DMS114 treated with DMSO at 0.1 percent for 48 hours (cell line): ENCODE data around the gene ACADM.
A peak's percentile ranks its signal among the peaks of the same experiment; 100 is the strongest.
"Not testable (repeated sequence)": the region's sequence is repeated elsewhere in the genome, so short reads cannot be mapped to it uniquely, and the experiment has no call there.

Experiments used
- DNase-seq: peaks from one replicate; lab custom pipeline; 2025; ENCODE audit not compliant: unreplicated experiment; lab: John Stamatoyannopoulos, UW

The ACADM gene

GRCh38 chr1:75736016-75736415 is 11.5 kb downstream of the ACADM start:
- no peak for DNase-seq

GRCh38 chr1:75742047-75742625 is 17.6 kb downstream of the ACADM start:
- DNase-seq = no peak

GRCh38 chr1:75745276-75745675 is 20.8 kb downstream of the ACADM start:
- DNase-seq = no peak

GRCh38 chr1:75757210-75757609 is 32.7 kb downstream of the ACADM start:
- DNase-seq = not testable (repeated sequence)

GRCh38 chr1:75758543-75758942 is 34.0 kb downstream of the ACADM start:
- not testable (repeated sequence) for DNase-seq

DNA sequence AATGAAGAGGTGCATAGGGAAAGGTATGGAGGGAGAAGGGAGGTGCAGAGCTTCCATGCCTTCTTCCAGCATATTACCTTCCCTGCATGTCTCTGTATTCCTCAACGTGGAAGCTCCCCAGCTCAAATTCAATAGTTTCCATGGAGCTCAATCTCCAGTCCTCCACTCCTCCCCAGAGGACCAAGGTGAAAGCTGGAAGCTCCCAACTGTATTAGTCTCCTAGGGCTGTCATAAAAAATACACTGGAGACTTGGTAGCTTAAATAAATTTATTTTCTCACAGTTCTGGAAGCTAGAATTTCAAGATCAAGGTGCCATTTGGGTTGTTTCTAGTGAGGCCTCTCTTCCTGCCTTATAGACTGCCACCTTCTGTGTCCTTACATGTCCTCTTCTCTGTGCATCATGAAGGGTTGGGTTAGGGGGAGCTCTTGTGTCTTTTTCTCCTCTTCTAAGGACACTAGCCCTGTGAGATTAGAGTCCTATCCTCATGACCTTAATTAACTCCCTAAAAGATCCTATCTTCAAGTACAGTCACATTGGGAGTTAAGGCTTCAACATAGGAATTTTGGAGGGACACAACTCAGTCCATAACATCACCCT is 39.6 kb downstream of the ACADM start:
- DNase-seq = no peak

DNA sequence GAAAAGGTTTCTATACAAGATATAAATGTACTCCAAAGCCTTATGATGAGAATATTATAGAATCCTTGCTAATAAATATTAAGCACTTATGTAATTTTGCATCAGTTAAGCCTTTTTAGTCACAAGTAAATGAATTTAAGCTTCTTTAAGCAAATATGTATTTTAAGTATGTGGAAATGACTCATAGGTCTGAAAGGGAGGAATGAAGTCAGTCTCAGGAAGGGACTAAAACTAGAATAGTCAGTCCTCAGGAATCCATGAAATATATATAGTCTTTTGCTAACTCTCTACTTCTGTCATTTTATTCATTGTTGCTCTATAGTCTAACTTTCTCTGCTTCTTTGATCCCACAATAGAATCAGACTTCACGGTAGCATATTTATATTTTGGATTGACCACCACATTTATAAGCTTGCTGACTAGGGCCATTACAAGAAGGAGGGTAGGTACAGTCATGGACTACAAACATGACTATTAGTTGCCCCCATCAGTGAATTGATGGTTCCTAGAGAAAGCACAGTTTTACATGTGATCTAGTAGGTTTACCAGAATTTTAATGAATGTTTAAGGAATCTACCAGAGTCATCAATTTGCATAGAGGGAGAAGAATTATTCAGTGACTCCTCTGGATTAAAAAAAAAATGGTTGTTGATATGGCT is 41.3 kb downstream of the ACADM start:
- no peak for DNase-seq

DNA sequence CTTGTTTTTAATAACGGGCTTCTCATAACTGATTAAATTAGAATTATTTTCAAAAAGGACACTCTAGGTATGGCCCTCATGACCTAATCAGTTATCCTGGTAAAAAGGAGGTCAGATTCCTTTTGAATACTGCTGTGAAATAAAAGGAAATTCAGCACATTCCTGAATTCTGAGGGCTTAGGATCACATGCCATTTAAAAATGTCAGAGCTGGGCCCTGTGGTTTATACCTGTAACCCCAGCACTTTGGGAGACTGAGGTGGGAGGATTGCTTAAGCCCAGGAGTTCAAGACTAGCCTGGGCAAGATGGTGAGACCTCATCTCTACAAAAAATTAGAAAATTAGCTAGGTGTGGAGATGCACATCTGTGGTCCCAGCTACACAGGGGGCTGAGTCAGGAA is 43.5 kb downstream of the ACADM start:
- no peak for DNase-seq

- DNase-seq = no peak
Observed at GRCh38 chr1:75770761-75771160, 46.3 kb downstream of the ACADM start.

- DNase-seq = no peak
Observed at GRCh38 chr1:75771978-75772377, 47.5 kb downstream of the ACADM start.

- not testable (repeated sequence) for DNase-seq
Observed at GRCh38 chr1:75777812-75778211, 53.3 kb downstream of the ACADM start.

- DNase-seq = not testable (repeated sequence)
Observed at GRCh38 chr1:75778694-75779093, 54.2 kb downstream of the ACADM start.

DNA sequence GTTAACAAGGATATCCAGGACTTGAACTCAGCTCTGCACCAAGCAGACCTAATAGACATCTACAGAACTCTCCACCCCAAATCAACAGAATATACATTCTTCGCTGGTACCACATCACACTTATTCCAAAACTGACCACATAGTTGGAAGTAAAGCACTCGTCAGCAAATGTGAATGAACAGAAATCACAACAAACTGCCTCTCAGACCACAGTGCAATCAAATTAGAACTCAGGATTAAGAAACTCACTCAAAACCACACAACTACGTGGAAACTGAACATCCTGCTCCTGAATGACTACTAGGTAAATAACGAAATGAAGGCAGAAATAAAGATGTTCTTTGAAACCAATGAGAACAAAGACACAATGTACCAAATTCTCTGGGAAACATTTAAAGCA is 55.7 kb downstream of the ACADM start:
- not testable (repeated sequence) for DNase-seq

GRCh38 chr1:75783920-75784319 is 59.4 kb downstream of the ACADM start:
- DNase-seq = not testable (repeated sequence)

DNA sequence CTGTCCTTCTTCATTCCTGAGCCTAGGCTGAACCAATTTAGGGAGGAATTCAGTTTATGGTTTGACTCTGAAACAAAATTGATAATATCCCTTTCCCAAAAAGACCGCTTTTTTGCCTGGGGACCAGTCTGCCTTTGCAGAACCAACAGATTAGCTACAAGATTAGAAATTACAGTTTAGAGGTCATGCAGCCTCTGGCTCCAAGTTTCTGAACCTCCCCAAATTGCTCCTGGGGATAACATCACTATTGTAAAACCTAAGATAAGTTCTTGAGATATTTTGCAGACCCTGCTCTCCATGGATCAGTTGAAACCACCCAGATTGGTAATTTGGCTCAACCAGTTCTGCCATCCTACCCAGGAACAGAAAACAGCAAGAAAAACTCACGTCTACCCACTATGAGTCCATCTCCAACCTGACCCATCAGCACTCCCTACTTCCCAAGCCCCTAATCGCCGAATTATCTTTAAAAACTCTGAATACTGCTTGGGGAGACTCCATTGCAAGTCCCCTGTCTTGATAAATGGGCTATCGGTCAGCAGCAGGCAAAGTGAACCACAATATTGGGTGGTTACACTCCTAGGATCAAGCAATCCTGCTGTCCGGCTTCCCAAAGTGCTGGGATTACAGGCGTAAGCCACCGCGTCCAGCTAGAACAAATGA is 60.9 kb downstream of the ACADM start:
- no peak for DNase-seq

DNA sequence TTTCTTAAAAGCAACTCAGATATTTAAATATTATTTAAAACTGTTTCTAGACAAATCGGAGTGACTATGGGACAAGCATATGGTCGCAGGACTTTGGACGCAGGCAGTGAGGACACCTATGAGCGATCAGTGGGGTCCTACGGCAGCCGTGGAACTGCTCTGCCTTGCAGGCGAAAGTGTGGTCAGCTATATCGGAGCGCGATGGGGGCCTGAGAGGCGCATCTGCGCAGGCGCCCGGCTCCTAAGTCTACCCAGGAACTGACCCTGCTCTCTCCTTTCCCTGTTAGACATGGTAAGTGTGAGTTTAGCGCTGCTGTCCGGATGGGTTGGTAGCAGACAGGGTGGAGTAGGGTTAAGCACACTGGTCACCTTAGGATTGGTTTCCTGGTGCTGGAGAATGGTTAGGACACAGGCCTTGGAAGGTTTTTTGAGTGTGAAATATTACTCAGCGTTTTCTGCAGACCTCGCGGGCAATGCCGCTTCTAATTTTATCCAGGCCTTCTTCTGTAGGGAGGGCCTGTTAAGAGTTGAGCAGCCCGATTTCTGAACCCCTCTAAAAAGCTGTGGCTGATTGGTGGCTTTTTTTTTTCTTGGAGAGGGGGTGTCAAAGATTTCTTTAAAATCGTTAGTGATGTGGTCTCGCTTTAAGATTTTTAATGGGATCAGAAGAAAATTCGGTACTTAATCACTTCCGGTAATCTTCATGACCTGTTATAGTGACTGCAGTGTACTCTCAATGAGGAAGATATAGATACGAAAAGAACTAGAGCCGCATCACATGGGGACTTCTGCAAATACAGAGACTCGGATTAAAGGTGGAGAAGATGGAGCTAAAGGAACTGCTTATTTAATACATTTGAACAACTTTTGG is 61.7 kb downstream of the ACADM start, which contains the start of gene RABGGTB:
RABGGTB (plus strand) TSS at position 274 of the 871 bp plus-strand sequence; CDS start at position 290, 16 bp downstream.
- DNase-seq = peak; percentile 96

DNA sequence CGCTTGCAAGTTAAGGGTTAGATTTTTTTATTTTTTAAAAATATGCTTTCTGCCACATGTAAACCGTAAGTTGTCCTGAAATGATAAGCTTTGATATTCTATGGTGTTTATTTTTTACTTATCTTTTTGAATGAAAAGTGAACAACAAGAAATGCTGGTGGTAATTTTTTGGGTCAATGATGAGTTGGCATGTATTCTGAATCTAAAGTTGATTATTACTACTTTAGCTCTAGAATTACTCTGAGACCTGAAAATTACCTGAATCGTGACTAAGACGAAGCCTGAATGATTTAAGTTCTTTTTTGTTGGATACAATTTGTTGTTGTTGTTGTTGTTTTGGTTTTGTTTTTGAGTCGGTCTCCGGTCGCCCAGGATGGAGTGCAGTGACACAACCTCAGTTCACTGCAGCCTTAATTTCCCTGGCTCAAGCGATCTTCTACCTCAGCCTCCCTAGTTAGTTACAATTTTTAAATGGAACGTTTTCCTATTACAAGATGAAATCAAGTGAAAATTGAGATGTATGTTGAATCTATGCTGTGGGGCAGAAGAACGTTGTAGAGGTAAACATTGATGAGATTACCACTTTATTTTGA is 62.5 kb downstream of the ACADM start:
- DNase-seq = no peak

- DNase-seq = no peak
Observed at GRCh38 chr1:75787524-75787923, 63.0 kb downstream of the ACADM start.

DNA sequence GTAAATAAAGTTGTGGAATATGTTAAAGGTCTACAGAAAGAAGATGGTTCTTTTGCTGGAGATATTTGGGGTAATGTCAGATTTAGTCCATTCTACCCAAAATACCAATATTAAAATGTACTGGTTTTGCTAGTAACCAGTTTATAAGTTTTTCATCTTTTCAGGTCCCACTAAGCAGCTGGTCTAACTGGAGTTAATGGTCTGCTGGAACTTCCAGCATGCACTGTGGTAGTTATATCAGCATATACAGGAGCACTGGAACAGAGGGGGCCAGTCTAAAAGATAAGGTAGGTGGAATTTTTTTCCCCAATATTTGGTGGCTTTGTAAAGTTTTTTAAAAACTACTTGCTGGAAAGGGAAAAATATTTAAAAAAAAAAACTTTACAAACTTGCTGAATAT is 65.5 kb downstream of the ACADM start:
- DNase-seq = no peak

- no peak for DNase-seq
Observed at GRCh38 chr1:75791022-75791421, 66.5 kb downstream of the ACADM start.

GRCh38 chr1:75792091-75792490 is 67.6 kb downstream of the ACADM start:
- DNase-seq = no peak
